Chondrocyte (in vitro differentiated cells): ENCODE measurements around the gene BCO1. TPM values are rescaled to one million over a fixed set of nuclear protein-coding genes. Genes with fewer than 3 reads are reported as not detected.

Experiments
- DNase-seq: peaks from one replicate; pipeline ENCODE4 v3.0.0; 2021; ENCODE audit warnings: mixed read lengths, low spot score
- H3K27ac Mint-ChIP-seq: one replicate; pipeline ENCODE4 v1.8.0; 2021; ENCODE audit warnings: mild to moderate bottlenecking, moderate library complexity, mixed read lengths; ENCODE audit not compliant: unreplicated experiment
- H3K27me3 Mint-ChIP-seq: 2 replicates; pipeline ENCODE4 v1.8.0; 2021; ENCODE audit warnings: low read depth, mixed read lengths
- H3K36me3 Mint-ChIP-seq: 2 replicates; pipeline ENCODE4 v1.8.0; 2021; ENCODE audit warnings: low read depth, mixed read lengths
- H3K4me1 Mint-ChIP-seq: 2 replicates; pipeline ENCODE4 v1.8.0; 2021; ENCODE audit warnings: low read depth, mild to moderate bottlenecking, mixed read lengths
- H3K4me3 Mint-ChIP-seq: one replicate; pipeline ENCODE4 v1.8.0; 2021; ENCODE audit warnings: mild to moderate bottlenecking, moderate library complexity, mixed read lengths; ENCODE audit not compliant: unreplicated experiment
- H3K9me3 Mint-ChIP-seq: 2 replicates; pipeline ENCODE4 v1.8.0; 2021; ENCODE audit warnings: low read depth, mixed read lengths
- CTCF ChIP-seq: fragments of 200-600 bp; sonication (generic); IDR thresholded peaks from 2 replicates; pipeline ENCODE4 v1.5.0; 2021; ENCODE audit warnings: antibody characterized with exemption, mild to moderate bottlenecking, moderate library complexity
- total RNA-seq: library from RNA; stranded (reverse); gene quantifications from 3 replicates; pipeline ENCODE4 v1.2.1, GENCODE V29; 2021

Gene BCO1
- total RNA-seq, 1 donor from 2014 or later: not detected

DNA sequence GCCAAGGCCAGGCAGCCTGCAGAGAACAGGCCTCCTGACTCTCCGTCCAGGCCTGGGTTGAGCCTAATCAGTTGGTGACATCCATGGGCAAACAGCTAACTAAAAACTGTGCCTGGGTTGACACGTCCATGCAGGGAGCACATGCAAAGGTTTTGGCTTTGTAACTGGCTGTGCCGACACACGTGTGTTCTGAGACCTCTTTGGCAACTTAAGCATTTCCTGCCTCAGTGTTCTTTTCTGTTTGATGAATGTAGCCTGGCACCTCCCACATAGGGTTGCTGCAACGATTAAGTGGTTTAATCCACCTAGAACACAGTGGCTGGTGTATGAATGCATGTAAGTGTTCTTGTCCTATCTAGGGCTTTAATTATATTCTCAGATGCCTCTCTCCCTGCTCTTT, 3.2 kb downstream of the BCO1 start:
- no peak for TF ChIP-seq CTCF
- no peak for DNase-seq
- Mint-ChIP-seq H3K27ac (no peak overlapping the region), H3K27me3 (peaks cover 9% of the 10 kb centered on the region), H3K4me3 (no peak overlapping the region), H3K36me3 (no peaks in the 10 kb centered on the region), H3K4me1 (peaks cover 8% of the 10 kb centered on the region), H3K9me3 (no peaks in the 10 kb centered on the region)

GRCh38 chr16:81242977-81243618, 4.6 kb downstream of the BCO1 start:
- Mint-ChIP-seq H3K27ac (no peak overlapping the region), H3K4me1 (peaks cover 7% of the 10 kb centered on the region)

GRCh38 chr16:81243942-81244341, 5.5 kb downstream of the BCO1 start:
- Mint-ChIP-seq H3K4me3 (no peak overlapping the region), H3K4me1 (no peaks in the 10 kb centered on the region), H3K27ac (no peak overlapping the region), H3K36me3 (no peaks in the 10 kb centered on the region), H3K9me3 (no peaks in the 10 kb centered on the region), H3K27me3 (peaks cover 9% of the 10 kb centered on the region)
- DNase-seq: no peak
- TF ChIP-seq CTCF: no peak

More at GRCh38 chr16:81242977-81243618, 4.6 kb downstream of the BCO1 start:
- no peak overlapping the region for H3K4me3 Mint-ChIP-seq
- no peaks in the 10 kb centered on the region for H3K36me3 Mint-ChIP-seq
- TF ChIP-seq CTCF: no peak
- no peak for DNase-seq
- no peaks in the 10 kb centered on the region for H3K9me3 Mint-ChIP-seq
- peaks cover 9% of the 10 kb centered on the region for H3K27me3 Mint-ChIP-seq

DNA sequence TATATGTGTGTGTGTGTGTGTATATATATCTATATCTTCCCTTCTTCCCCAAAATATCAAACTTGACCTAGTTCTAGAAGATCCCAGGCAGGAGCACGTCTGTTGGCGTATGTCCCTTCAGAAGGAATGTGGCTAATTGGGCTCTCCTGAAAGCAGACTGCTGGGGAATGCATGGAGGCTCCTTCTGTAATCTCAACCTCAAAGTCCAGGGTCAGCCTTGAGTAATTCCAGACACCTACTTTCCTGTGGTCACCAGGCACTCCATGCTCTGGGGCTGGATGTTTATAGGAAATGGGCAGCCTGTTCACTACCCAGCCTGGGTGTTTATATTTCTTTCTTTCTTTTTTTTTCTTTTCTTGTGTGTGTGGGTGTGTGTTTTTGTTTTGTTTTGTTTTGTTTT, 13.4 kb downstream of the BCO1 start:
- Mint-ChIP-seq H3K9me3 (no peaks in the 10 kb centered on the region), H3K4me1 (no peaks in the 10 kb centered on the region), H3K27me3 (no peaks in the 10 kb centered on the region), H3K27ac (no peak overlapping the region), H3K36me3 (no peaks in the 10 kb centered on the region), H3K4me3 (no peak overlapping the region)
- DNase-seq: no peak
- no peak for TF ChIP-seq CTCF

GRCh38 chr16:81253141-81253540, 14.7 kb downstream of the BCO1 start:
- DNase-seq: no peak
- Mint-ChIP-seq H3K9me3 (no peaks in the 10 kb centered on the region), H3K27me3 (no peaks in the 10 kb centered on the region), H3K4me3 (no peak overlapping the region), H3K36me3 (no peaks in the 10 kb centered on the region), H3K4me1 (no peaks in the 10 kb centered on the region), H3K27ac (no peak overlapping the region)
- TF ChIP-seq CTCF: no peak
